ENCODE measurements around the gene GAREM1.

DNA sequence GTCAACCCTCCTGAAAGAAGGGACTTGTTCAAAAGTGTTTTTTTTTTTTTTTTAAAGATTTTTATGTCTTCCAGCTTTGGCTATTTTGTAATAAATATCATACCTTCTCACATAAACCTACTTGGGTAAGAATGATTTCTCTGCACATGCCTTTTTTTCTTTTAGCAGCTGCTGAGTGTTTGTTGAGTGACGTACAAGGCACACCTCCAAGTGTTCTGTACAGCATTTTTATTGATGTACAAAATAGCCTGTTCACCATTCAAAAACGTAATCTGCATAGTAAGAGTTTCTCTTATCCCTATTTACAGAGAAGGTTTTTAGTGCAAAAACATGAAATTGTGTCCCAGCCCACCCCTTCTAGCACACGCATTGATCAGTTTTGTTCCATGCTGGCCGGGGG is 203.2 kb downstream of the GAREM1 start:
- TF ChIP-seq, protein P1, sequence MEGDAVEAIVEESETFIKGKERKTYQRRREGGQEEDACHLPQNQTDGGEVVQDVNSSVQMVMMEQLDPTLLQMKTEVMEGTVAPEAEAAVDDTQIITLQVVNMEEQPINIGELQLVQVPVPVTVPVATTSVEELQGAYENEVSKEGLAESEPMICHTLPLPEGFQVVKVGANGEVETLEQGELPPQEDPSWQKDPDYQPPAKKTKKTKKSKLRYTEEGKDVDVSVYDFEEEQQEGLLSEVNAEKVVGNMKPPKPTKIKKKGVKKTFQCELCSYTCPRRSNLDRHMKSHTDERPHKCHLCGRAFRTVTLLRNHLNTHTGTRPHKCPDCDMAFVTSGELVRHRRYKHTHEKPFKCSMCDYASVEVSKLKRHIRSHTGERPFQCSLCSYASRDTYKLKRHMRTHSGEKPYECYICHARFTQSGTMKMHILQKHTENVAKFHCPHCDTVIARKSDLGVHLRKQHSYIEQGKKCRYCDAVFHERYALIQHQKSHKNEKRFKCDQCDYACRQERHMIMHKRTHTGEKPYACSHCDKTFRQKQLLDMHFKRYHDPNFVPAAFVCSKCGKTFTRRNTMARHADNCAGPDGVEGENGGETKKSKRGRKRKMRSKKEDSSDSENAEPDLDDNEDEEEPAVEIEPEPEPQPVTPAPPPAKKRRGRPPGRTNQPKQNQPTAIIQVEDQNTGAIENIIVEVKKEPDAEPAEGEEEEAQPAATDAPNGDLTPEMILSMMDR (IDR thresholded peaks at IDR 0.05; ENCODE audit: low read depth, low read length), result no peak
- no peak for TF ChIP-seq EZH2phosphoT487 (IDR thresholded peaks at IDR 0.05; ENCODE audit: low read depth)
